Nephron (organoid): ENCODE data around the gene ITGA5.

ENCODE experiments used
- H3K27ac Mint-ChIP-seq, 3 experiments: 2 replicates each; pipeline ENCODE4 v1.8.0; 2020; ENCODE audit warnings: mixed read lengths in 3 of 3, mild to moderate bottlenecking in 2 of 3, moderate library complexity in 1 of 3
- H3K27me3 Mint-ChIP-seq: 2 replicates; pipeline ENCODE4 v1.8.0; 2021; ENCODE audit warnings: low read depth, mild to moderate bottlenecking, moderate library complexity, mixed read lengths
- H3K36me3 Mint-ChIP-seq: 2 replicates; pipeline ENCODE4 v1.8.0; 2020; ENCODE audit warnings: low read depth, mixed read lengths
- H3K4me1 Mint-ChIP-seq: 2 replicates; pipeline ENCODE4 v1.8.0; 2020; ENCODE audit warnings: mixed read lengths
- H3K4me3 Mint-ChIP-seq, 3 experiments: 2 replicates each; pipeline ENCODE4 v1.8.0; 2020; ENCODE audit warnings: mild to moderate bottlenecking in 3 of 3, mixed read lengths in 3 of 3, moderate library complexity in 2 of 3
- H3K9me3 Mint-ChIP-seq: 2 replicates; pipeline ENCODE4 v1.8.0; 2020; ENCODE audit warnings: mixed read lengths
- CTCF ChIP-seq, 3 experiments: fragments of 200-600 bp; sonication (generic); IDR thresholded peaks; one replicate each; pipeline ENCODE4 v1.5.0; 2021; ENCODE audit warnings: antibody characterized with exemption in 3 of 3; ENCODE audit not compliant: unreplicated experiment in 3 of 3

Gene ITGA5

GRCh38 chr12:54392485-54393206 lies 26.4 kb downstream of the ITGA5 start:
- H3K27ac Mint-ChIP-seq, result peak overlapping the region; percentile 48 to 83 (median 66)
- peak overlapping the region; percentile 58 to 94 (median 74) for H3K4me3 Mint-ChIP-seq
- TF ChIP-seq CTCF (IDR thresholded peaks at IDR 0.05; ENCODE audit: unreplicated experiment in 3 of 3), result no peak
- H3K9me3 Mint-ChIP-seq, result no peaks in the 10 kb centered on the region
- peaks cover 29% of the 10 kb centered on the region for H3K36me3 Mint-ChIP-seq
- peaks cover 4% of the 10 kb centered on the region for H3K27me3 Mint-ChIP-seq
- peaks cover 44% of the 10 kb centered on the region for H3K4me1 Mint-ChIP-seq

GRCh38 chr12:54390668-54391551 lies 28.2 kb downstream of the ITGA5 start:
- Mint-ChIP-seq H3K36me3 (peaks cover 17% of the 10 kb centered on the region), H3K9me3 (no peaks in the 10 kb centered on the region), H3K4me1 (peaks cover 58% of the 10 kb centered on the region), H3K27ac (no peak overlapping the region), H3K27me3 (peaks cover 4% of the 10 kb centered on the region), H3K4me3 (peak overlapping the region; percentile 85 to 94 (median 88))
- TF ChIP-seq CTCF (IDR thresholded peaks at IDR 0.05; ENCODE audit: unreplicated experiment in 3 of 3), result peak in 1 of 3 experiments; percentile 24

- Mint-ChIP-seq H3K4me3 (peak overlapping the region; percentile 85 to 94 (median 88)), H3K36me3 (peaks cover 12% of the 10 kb centered on the region), H3K27me3 (peaks cover 4% of the 10 kb centered on the region), H3K4me1 (peaks cover 59% of the 10 kb centered on the region), H3K27ac (no peak overlapping the region), H3K9me3 (no peaks in the 10 kb centered on the region)
- TF ChIP-seq CTCF (IDR thresholded peaks at IDR 0.05; ENCODE audit: unreplicated experiment in 3 of 3), result no peak
Measured at GRCh38 chr12:54390176-54390667, 28.8 kb downstream of the ITGA5 start.

GRCh38 chr12:54389607-54390175 lies 29.4 kb downstream of the ITGA5 start:
- Mint-ChIP-seq H3K4me3 (peak overlapping the region; percentile 67 to 94 (median 72)), H3K9me3 (no peaks in the 10 kb centered on the region), H3K36me3 (peaks cover 7% of the 10 kb centered on the region), H3K4me1 (peaks cover 59% of the 10 kb centered on the region), H3K27ac (no peak overlapping the region), H3K27me3 (peaks cover 4% of the 10 kb centered on the region)
- TF ChIP-seq CTCF (IDR thresholded peaks at IDR 0.05; ENCODE audit: unreplicated experiment in 3 of 3), result no peak

- no peak for TF ChIP-seq CTCF (IDR thresholded peaks at IDR 0.05; ENCODE audit: unreplicated experiment in 3 of 3)
- Mint-ChIP-seq H3K4me3 (peak overlapping the region in 2 of 3 experiments; percentile 15 to 94), H3K4me1 (peaks cover 58% of the 10 kb centered on the region), H3K27ac (no peak overlapping the region), H3K36me3 (peaks cover 1% of the 10 kb centered on the region), H3K27me3 (peaks cover 4% of the 10 kb centered on the region), H3K9me3 (no peaks in the 10 kb centered on the region)
Measured at GRCh38 chr12:54389134-54389508, 29.9 kb downstream of the ITGA5 start.
